ENCODE measurements around the gene ABCA13. TPM values are rescaled to one million over a fixed set of nuclear protein-coding genes. Genes with fewer than 3 reads are reported as not detected.
"Not testable (repeated sequence)": the region's sequence is repeated elsewhere in the genome, so short reads cannot be mapped to it uniquely, and the experiment has no call there.

The ABCA13 gene
- total RNA-seq, 1 donor = 0.54 TPM

DNA sequence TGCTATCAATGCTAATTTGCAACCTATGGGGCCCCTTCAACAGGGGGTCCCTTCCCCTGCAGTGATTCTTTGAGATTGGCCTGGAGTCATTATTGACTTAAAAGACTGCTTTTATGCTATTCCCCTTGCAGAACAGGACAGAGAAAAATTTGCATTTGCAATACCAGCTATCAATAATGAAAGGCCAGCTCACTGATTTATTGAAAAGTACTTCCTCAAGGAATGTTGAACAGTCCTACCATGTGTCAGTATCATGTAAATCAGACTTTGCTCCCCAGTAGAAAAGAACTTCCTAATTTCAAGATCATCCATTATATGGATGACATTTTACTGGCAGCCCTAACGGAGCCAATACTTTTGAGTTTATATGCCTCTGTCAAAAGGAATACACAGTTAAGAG, 29.7 kb upstream of the ABCA13 start:
- no peak for DNase-seq (ENCODE audit: low read depth)
- TF ChIP-seq, protein P1, sequence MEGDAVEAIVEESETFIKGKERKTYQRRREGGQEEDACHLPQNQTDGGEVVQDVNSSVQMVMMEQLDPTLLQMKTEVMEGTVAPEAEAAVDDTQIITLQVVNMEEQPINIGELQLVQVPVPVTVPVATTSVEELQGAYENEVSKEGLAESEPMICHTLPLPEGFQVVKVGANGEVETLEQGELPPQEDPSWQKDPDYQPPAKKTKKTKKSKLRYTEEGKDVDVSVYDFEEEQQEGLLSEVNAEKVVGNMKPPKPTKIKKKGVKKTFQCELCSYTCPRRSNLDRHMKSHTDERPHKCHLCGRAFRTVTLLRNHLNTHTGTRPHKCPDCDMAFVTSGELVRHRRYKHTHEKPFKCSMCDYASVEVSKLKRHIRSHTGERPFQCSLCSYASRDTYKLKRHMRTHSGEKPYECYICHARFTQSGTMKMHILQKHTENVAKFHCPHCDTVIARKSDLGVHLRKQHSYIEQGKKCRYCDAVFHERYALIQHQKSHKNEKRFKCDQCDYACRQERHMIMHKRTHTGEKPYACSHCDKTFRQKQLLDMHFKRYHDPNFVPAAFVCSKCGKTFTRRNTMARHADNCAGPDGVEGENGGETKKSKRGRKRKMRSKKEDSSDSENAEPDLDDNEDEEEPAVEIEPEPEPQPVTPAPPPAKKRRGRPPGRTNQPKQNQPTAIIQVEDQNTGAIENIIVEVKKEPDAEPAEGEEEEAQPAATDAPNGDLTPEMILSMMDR (IDR thresholded peaks at IDR 0.05; ENCODE audit: insufficient read depth, low read length) = no peak
- no peak overlapping the region for H3K4me3 ChIP-seq (ENCODE audit: low read depth, low read length)

- no peak overlapping the region for H3K4me3 ChIP-seq (ENCODE audit: low read depth, low read length)
- DNase-seq (ENCODE audit: low read depth) = no peak
- TF ChIP-seq, protein P1 (IDR thresholded peaks at IDR 0.05; ENCODE audit: insufficient read depth, low read length) = no peak
Observed at GRCh38 chr7:48144291-48144768, 26.9 kb upstream of the ABCA13 start.

DNA sequence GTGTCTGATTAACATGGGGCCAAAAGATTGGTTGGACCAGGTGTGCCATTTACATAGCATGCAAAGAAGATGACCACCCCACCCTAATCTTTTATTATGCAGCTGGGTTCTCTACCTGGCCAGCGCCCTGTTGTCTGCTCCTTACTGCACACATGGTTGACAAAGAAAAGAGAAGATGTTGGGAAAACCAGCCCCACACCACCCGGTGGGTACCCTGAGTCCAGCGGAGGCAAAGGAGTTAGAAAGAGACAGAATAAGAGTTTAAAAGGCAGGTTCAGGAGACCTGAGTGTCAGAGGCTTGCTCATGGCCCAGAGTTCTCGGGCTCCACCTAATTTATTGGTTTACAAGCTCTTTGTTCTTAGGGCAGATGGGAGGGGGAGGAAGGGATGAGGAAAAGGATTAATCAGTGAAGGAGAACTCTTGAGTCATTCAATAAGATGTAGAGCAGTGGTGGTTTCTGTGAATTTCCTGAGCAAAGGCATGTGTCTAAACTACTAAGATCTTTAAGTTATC, 24.1 kb upstream of the ABCA13 start:
- no peak overlapping the region for H3K4me3 ChIP-seq (ENCODE audit: low read depth, low read length)
- TF ChIP-seq, protein P1 (IDR thresholded peaks at IDR 0.05; ENCODE audit: insufficient read depth, low read length) = no peak
- no peak for DNase-seq (ENCODE audit: low read depth)

GRCh38 chr7:48147690-48148089, 23.6 kb upstream of the ABCA13 start:
- H3K4me3 ChIP-seq (ENCODE audit: low read depth, low read length); DNase-seq (ENCODE audit: low read depth): not testable (repeated sequence)

GRCh38 chr7:48148311-48148710, 22.9 kb upstream of the ABCA13 start:
- TF ChIP-seq, protein P1 (IDR thresholded peaks at IDR 0.05; ENCODE audit: insufficient read depth, low read length) = no peak
- no peak for DNase-seq (ENCODE audit: low read depth)
- H3K4me3 ChIP-seq (ENCODE audit: low read depth, low read length) = no peak overlapping the region

DNA sequence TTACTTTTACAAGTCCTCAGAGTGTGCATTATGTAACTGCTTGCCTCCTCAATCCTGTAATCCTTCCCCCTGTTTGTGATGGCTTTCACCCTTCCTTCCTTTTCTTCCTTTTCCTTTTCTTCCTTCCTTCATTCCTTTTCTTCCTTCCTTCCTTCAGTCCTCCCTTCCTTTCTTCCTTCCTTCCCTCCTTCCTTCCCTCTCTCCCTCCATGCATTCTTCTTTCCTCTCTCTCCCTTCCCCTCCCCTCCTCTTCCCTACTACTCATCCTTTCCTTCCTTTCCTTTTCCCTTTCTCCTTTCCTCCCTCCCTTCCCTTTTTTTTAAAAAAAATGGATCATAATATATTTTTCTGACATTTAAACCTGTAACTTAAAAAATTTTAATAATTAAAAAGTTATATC, 22.2 kb upstream of the ABCA13 start:
- TF ChIP-seq, protein P1 (IDR thresholded peaks at IDR 0.05; ENCODE audit: insufficient read depth, low read length) = no peak
- no peak for DNase-seq (ENCODE audit: low read depth)
- H3K4me3 ChIP-seq (ENCODE audit: low read depth, low read length) = no peak overlapping the region

DNA sequence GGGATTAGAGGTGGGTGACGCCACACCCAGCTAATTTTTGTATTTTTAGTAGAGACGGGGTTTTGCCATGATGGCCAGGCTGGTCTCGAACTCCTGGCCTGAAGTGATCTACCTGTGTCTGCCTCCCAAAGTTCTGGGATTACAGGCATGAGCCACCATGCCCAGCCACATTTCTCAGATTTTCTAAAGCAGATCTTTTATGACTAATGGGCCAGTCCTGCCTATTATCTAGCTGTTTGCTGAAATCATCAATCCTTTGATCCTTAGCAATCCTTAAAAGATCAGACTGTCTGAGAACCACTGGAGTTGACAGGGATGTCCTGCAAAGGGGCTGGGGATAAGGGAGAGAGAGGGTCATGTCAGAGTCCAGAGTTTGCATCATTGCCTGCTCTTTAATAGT, 21.2 kb upstream of the ABCA13 start:
- no peak for DNase-seq (ENCODE audit: low read depth)
- TF ChIP-seq, protein P1 (IDR thresholded peaks at IDR 0.05; ENCODE audit: insufficient read depth, low read length) = no peak
- H3K4me3 ChIP-seq (ENCODE audit: low read depth, low read length) = no peak overlapping the region
